SU-DHL-6 (cell line): Measurements from ENCODE around the gene ABI1.

ENCODE experiments used
- CTCF ChIP-seq: fragments of 200-600 bp; sonication (generic); IDR thresholded peaks from one replicate; pipeline ENCODE4 v1.5.1; 2017; ENCODE audit warnings: antibody characterized with exemption, mild to moderate bottlenecking, low read length, moderate library complexity; ENCODE audit not compliant: insufficient read depth, poor library complexity, severe bottlenecking
- EZH2phosphoT487 ChIP-seq: fragments of 200-600 bp; sonication (generic), shearing (Covaris generic); conservative IDR thresholded peaks from 2 replicates; pipeline ENCODE4 v1.6.1; 2018; ENCODE audit warnings: mild to moderate bottlenecking, antibody characterized with exemption, low read length, moderate library complexity, mixed read lengths

- TF ChIP-seq CTCF, result no peak
- TF ChIP-seq EZH2phosphoT487, result no peak
Observed at GRCh38 chr10:26773633-26774032, 87.1 kb downstream of the ABI1 start.
